ENCODE data around the gene ARPC2. TPM values are rescaled to one million over a fixed set of nuclear protein-coding genes. Genes with fewer than 3 reads are reported as not detected.

The ARPC2 gene
- total RNA-seq, 1 donor from 2014 or later: 153 TPM

GRCh38 chr2:218276986-218277755 lies 60.2 kb downstream of the ARPC2 start:
- H3K36me3 Mint-ChIP-seq (ENCODE audit: insufficient read depth): peaks cover 21% of the 10 kb centered on the region
- no peaks in the 10 kb centered on the region for H3K9me3 Mint-ChIP-seq (ENCODE audit: low read depth)
- no peak for DNase-seq (ENCODE audit: low spot score, unreplicated experiment)
- no peak overlapping the region for H3K4me3 Mint-ChIP-seq (ENCODE audit: low read depth)
- no peaks in the 10 kb centered on the region for H3K27me3 Mint-ChIP-seq
- H3K4me1 Mint-ChIP-seq (ENCODE audit: low read depth): peaks cover 6% of the 10 kb centered on the region
- peak; percentile 15 for TF ChIP-seq CTCF (IDR thresholded peaks at IDR 0.05; ENCODE audit: unreplicated experiment)
- H3K27ac Mint-ChIP-seq: peak overlapping the region; percentile 3

DNA sequence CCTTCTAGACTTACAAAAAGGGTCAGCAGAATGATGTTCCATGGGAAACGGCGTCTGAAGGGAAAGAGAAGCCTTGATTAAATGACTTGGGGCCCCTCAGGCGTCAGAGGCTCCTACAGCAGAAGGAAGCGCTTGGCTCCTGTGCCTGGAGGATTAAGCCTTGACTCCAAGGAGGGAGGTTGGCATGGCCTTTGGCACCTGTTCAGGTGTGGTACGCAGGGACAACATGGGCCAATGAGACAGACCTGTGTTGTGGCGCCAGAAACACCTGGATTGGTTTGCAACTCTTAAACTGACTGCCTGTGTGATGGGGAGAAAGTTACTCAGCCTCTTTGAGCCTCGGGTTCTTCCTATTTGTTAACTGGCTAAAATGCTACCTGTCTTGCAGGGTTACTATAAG lies 60.9 kb downstream of the ARPC2 start:
- TF ChIP-seq CTCF (IDR thresholded peaks at IDR 0.05; ENCODE audit: unreplicated experiment): no peak
- Mint-ChIP-seq H3K27ac (no peak overlapping the region), H3K4me1 (ENCODE audit: low read depth) (peaks cover 11% of the 10 kb centered on the region), H3K27me3 (no peaks in the 10 kb centered on the region), H3K4me3 (ENCODE audit: low read depth) (no peak overlapping the region), H3K36me3 (ENCODE audit: insufficient read depth) (peaks cover 22% of the 10 kb centered on the region), H3K9me3 (ENCODE audit: low read depth) (no peaks in the 10 kb centered on the region)
- DNase-seq (ENCODE audit: low spot score, unreplicated experiment): no peak

- Mint-ChIP-seq H3K27ac (no peak overlapping the region), H3K27me3 (no peaks in the 10 kb centered on the region), H3K4me1 (ENCODE audit: low read depth) (peaks cover 16% of the 10 kb centered on the region), H3K36me3 (ENCODE audit: insufficient read depth) (peaks cover 20% of the 10 kb centered on the region), H3K4me3 (ENCODE audit: low read depth) (no peak overlapping the region), H3K9me3 (ENCODE audit: low read depth) (no peaks in the 10 kb centered on the region)
- no peak for TF ChIP-seq CTCF (IDR thresholded peaks at IDR 0.05; ENCODE audit: unreplicated experiment)
- no peak for DNase-seq (ENCODE audit: low spot score, unreplicated experiment)
Observed at GRCh38 chr2:218278531-218279360, 61.8 kb downstream of the ARPC2 start.

DNA sequence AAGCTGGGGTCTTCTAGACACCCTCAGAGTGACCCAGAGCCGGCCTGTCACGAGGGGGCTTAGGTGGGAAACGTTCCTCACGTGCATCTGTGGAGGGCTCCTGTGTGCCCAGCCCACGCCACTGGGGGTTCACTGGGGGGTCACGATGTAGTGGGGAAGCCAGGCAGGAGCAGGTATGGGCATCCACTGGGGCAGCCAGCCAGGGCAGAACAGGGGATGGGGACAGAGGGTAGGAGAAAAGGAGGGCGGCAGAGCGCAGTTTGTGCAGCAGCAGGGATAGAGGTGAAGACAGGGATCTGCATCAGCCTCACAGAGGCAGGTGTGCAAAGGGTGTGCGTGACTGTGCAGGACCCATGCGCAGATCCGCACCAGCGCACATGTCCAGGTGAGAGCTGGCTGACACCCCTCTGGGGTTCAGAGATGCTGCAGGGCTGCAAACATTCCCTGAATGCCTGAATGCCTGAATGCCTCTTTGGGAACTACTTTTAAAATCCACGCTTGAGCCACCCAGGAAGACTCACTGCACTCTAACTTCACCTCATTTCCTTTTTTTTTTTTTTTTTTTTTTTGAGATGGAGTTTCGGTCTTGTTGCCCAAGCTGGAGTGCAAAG lies 63.4 kb downstream of the ARPC2 start:
- peaks cover 23% of the 10 kb centered on the region for H3K4me1 Mint-ChIP-seq (ENCODE audit: low read depth)
- H3K36me3 Mint-ChIP-seq (ENCODE audit: insufficient read depth): peaks cover 18% of the 10 kb centered on the region
- no peak for DNase-seq (ENCODE audit: low spot score, unreplicated experiment)
- no peak for TF ChIP-seq CTCF (IDR thresholded peaks at IDR 0.05; ENCODE audit: unreplicated experiment)
- no peaks in the 10 kb centered on the region for H3K27me3 Mint-ChIP-seq
- H3K27ac Mint-ChIP-seq: peak overlapping the region; percentile 71
- H3K4me3 Mint-ChIP-seq (ENCODE audit: low read depth): no peak overlapping the region
- H3K9me3 Mint-ChIP-seq (ENCODE audit: low read depth): no peaks in the 10 kb centered on the region

DNA sequence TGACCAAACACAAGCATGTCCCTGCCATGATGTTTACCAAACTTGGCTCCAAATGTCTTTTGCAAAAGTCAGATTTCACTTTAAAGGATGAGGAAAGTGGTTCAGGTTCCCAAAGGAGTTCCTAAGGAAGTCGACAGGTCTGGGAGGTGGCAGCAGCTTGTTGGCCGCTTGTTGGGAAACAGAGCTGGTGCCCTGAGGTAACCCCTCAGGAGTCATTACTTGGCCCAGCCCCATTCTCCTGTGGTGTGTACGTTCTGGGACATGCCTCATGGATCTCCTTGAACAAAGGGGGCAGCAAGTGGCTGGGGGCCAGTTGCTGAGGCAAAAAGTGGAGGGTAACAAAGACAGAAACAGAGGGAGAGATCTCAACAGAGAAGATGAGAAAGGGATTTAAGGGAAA lies 64.5 kb downstream of the ARPC2 start:
- no peak for DNase-seq (ENCODE audit: low spot score, unreplicated experiment)
- peaks cover 31% of the 10 kb centered on the region for H3K4me1 Mint-ChIP-seq (ENCODE audit: low read depth)
- no peak for TF ChIP-seq CTCF (IDR thresholded peaks at IDR 0.05; ENCODE audit: unreplicated experiment)
- H3K9me3 Mint-ChIP-seq (ENCODE audit: low read depth): no peaks in the 10 kb centered on the region
- H3K27me3 Mint-ChIP-seq: no peaks in the 10 kb centered on the region
- peaks cover 18% of the 10 kb centered on the region for H3K36me3 Mint-ChIP-seq (ENCODE audit: insufficient read depth)
- peak overlapping the region; percentile 93 for H3K27ac Mint-ChIP-seq
- H3K4me3 Mint-ChIP-seq (ENCODE audit: low read depth): no peak overlapping the region
